Sciatic nerve (tissue), 2 donors: Measurements from ENCODE around the gene SLC25A38. TPM values are rescaled to one million over a fixed set of nuclear protein-coding genes. Genes with fewer than 3 reads are reported as not detected.

ENCODE experiments used
- ATAC-seq: fragments of 200-7000 bp; cut with Tn5 transposase; one replicate; pipeline ENCODE4 v1.9.1; 2020; ENCODE audit warnings: mild to moderate bottlenecking, moderate library complexity
- DNase-seq: peaks from one replicate; pipeline ENCODE4 v3.0.0-alpha.2; 2020; ENCODE audit warnings: low spot score
- intact Hi-C: fragments of 100-400 bp; cut with DNase I; formaldehyde crosslinking; loops from one replicate; pipeline ENCODE4 v1.14.2; 2022
- total RNA-seq: library from RNA; stranded (reverse); fragmentation: NEBNext Ultra II Directional; extraction: Animal tissue kit (Norgen Biotek cat#: 25700); gene quantifications from one replicate; pipeline ENCODE4 v1.2.1, GENCODE V29; 2021
- donor health status: DM: no; HTN: no; CAD: no.
- donor health status: DM: no; HTN: no; CAD: no.

Gene SLC25A38
- total RNA-seq, 1 donor from 2014 or later, result 20.4 TPM

DNA sequence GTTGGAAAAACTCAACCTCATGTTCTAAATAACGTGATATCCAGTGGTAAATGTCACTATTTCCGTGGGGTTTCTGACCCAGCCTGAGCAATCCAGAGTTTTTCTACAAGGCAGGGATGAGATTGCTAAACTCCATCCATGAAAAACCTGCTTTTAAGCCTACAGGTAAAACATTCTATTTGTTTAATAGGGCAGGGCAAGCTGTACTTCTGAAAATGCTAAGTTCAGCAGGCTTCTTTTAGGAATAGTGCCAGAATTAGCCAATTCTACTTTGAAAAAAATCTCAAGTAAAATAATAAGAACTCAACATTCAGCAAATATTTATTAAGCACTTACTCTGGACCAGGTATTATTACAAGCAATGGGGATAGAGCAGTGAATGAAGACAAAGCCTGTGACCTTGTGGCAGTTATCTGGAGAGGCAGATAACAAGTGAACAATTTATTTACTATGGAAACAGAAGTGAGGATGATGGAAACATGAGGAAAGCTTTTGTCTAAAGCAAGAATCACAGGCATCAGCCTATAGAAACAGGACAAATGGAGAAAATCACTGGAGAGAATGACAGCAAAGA, 36.7 kb downstream of the SLC25A38 start:
- ATAC-seq (no peak), DNase-seq (no peak)
- intact Hi-C loops, result loop anchor here (5.0 to 10.0 kb wide), 2 partner anchors 792 to 895 kb away; no protein-coding TSS in a partner anchor

DNA sequence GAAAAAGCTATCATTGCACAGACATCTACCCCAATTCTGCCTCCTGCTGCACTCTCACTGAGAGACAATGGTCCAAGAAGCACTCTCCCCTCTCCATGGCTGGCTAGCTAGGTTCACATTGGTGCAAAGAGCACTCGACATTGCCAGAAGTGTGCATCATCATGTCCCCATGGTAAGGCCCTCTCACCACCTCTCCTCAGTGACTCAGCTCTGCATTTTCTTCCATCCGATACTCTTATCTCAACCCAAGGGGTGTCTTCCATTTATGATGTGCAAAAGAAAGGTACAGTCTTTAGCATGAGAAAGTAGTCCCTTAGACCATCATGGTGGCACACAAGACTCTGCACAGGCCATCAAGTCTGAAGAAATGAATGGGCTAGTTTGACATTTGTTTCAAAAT, 37.4 kb downstream of the SLC25A38 start:
- DNase-seq, result no peak
- no peak for ATAC-seq
- intact Hi-C loops, result no loop called here

DNA sequence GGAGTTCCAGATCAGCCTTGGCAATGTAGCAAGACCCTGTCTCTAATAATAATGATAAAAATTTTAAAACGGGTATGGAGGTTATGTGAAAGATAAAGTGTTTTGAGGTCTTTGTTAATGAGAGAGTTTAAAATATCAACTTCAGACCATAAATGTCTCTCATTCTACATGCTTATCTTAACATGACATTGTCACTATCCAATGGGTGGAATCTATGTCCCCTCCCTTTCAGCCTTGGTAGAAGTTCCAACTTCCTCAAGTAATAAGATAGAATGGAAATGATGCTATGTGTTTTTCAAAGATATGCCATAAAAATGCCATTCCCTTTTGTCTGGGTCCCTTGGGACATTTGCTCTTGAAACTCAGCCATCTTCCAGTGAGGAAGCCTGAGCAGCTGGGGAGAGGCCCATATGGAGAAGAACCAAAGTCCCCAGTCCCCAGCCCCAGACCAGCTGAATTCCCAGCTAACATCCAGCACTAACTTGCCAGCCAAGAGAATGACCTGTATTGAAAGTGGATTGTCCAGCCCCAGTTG, 40.3 kb downstream of the SLC25A38 start:
- no peak for ATAC-seq
- intact Hi-C loops, result no loop called here
- no peak for DNase-seq

DNA sequence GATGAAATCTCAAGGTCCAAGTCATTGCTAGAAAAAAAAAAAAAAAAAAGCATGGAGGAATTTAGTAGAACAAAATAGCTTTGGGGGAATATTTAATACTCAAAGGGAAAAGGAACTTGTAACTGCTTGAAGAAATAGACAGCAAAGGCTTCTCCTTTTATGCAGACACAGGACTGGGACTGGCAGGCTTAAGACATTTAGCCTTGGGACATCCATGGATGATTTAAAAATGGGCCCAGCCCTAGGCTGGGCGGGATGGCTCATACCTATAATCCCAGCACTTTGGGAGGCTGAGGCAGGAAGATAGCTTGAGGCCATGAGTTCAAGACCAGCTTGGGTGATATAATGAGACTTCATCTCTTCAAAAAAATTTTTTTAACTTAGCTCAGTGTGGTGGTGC, 43.1 kb downstream of the SLC25A38 start:
- intact Hi-C loops, result no loop called here
- DNase-seq, result no peak
- ATAC-seq, result no peak

DNA sequence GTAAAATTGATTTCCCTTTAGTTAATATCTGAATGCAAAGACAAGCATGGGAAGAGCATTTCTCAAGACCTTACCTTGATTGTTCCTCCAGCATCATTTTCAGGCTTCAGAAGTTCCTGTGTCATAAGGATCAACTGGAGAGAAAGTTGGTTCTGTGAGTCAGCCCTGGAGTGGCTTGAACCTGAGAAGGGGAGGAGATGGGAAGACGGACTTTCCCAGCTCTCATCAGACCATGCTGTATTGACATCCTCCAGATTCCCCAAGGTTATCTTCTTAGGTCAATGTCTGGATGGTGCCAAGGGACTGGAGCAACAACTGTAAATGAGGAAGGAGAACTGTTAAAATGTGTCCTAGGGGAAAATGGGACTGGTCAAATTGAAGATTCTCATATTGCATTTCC, 44.3 kb downstream of the SLC25A38 start:
- DNase-seq (no peak), ATAC-seq (no peak)
- intact Hi-C loops, result no loop called here

DNA sequence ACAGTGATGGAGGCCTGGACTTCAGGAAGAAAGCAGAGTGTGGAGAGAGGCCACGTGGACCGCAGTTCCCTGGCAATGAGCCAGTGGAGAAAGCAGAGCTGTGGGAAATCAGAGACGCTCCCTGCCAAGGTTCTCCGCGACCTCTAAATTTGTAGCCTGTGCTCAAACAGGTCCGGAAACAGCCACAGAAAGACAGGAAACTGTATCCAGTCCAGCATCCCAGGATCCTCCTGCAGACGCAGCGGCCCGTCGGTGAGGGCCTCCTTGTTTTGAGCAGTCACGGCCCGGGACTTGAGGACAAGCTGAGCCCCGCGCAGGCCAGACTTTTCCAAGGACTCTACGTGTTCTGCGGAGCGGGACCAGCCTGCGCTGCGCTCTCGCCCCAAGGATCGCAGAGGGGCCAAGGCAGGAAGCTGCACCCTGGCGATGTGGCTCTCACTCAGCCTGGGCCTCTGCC, 45.6 kb downstream of the SLC25A38 start:
- intact Hi-C loops, result no loop called here
- DNase-seq (no peak), ATAC-seq (peak; percentile 22)

DNA sequence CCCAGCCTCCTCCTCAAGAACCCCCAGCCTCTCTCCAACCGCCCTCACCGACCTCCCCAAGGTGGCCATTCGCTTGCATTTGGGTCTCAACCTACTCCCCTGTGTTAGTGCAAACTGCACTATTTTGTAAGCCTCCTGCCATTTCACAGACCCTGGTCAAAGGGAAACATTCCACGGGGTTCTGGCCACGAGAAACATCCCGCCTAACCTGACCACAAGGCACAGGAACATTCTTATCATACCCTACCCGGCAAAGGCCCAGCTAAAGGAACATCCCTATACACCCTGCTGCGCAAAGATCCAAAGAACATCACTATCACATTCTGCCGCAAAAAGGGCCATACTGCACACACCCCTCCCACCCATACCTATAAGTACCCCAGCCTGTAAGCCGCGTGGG, 46.3 kb downstream of the SLC25A38 start:
- no peak for DNase-seq
- ATAC-seq, result no peak
- intact Hi-C loops, result no loop called here

DNA sequence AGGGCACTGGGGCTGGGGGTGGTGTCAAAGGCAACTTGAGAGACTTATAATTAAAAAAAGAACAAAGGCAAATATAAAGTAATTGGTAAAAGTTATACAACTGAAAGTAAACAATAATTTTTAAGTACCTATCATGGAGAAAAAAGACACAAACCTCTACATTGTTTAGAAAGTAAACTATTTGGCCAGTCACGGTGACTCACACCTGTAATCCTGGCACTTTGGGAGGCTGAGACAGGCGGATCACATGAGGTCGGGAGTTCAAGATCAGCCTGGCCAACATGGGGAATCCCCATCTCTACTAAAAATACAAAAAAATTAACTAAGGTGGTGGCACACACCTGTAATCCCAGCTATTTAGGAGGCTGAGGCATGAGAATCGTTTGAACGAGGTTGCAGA, 49.2 kb downstream of the SLC25A38 start:
- DNase-seq (no peak), ATAC-seq (no peak)
- intact Hi-C loops, result no loop called here

DNA sequence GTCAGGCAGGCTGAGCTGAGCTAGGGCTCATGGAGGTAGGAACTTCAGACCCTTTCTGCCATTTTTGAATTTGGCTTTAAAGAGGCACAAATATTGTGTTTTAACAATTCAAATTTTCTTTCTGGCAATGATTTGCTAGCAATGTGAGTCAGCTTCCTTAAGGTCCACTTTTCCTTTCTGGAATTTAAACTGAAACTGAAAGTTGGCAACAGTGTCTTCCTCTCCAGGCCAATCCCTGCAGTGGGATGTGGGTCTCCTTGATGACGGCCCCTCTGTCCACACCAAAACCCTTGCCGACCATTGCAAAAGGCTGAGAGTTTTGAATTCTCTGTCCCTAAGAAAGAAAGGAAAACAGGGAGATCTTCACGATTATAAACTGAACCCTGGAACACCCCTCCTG, 50.5 kb downstream of the SLC25A38 start:
- no peak for DNase-seq
- intact Hi-C loops, result no loop called here
- ATAC-seq, result no peak

DNA sequence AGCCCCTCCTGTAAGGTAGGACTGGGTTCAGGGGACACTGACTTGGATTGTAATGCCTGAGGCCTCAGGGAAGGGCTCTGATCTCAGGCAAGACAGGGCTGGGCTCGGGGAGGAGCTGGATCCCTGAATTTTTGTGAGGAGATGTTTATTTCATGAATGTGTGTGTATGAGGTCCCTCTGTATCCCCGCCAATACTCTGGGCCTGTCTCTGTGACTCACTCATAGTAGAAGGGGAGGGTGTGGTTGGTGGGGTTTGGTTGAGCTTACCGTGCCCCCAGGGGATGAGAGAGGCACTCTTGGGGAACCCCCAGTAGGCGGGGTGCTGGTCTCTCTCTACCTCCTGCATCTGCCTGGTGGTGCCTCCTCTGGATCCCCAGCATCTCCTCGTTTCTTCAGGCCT, 51.4 kb downstream of the SLC25A38 start:
- intact Hi-C loops, result no loop called here
- DNase-seq, result no peak
- no peak for ATAC-seq

DNA sequence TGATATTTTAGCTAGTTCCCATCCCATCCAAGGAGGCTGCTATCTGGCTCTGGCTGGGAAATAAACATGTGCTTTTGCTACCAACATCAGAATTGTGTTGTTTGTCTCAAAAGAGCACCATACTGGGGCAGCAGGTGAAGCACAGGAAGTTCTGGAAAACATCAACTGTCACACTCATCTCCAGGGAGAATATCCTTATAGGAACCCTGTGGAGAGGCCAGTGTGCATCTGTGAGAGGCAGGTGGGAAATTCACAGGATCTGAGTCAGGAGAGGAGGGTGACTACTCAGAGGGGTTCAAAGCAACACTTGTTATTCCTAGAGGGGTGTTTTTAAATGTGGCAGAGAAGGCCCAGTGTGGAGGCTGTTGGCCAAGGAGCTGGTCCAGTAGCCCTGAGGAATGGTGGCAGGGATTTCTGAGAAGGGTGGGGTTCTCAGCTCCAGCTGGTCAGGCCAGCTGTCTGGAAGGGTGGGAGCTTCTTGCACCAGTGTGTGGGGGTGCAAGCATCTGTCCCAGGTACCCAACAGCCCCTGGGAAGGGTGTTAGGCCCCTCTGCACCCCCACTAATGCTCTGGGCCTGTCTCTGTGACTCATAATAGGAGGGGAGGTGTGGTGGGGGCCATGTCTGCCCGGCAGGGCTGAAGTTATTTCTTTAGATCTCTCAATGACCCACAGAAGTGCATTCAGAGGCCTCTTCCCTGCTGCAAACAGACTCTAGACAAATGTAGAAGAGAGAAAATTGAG, 52.0 kb downstream of the SLC25A38 start:
- ATAC-seq (no peak), DNase-seq (no peak)
- intact Hi-C loops, result no loop called here

DNA sequence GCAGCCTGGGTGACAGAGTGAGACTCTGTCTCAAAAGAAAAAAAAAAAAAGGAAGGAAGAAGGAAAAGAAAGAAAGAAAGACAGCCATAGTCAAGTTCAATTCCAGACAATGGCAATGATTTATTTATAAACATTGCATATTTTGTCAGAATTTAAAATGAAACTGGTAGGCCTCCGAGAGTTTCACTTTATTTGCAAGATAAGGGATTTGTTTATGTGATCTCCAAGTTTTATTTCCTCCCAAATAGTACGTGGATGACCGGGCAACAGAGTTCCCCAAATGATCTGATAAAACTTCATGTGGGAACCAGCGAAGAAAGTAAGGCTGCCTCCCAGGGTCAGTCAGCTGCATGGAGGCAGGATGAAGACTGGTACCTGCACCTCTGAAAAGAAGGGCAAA, 55.7 kb downstream of the SLC25A38 start:
- no peak for ATAC-seq
- intact Hi-C loops, result no loop called here
- DNase-seq, result no peak

DNA sequence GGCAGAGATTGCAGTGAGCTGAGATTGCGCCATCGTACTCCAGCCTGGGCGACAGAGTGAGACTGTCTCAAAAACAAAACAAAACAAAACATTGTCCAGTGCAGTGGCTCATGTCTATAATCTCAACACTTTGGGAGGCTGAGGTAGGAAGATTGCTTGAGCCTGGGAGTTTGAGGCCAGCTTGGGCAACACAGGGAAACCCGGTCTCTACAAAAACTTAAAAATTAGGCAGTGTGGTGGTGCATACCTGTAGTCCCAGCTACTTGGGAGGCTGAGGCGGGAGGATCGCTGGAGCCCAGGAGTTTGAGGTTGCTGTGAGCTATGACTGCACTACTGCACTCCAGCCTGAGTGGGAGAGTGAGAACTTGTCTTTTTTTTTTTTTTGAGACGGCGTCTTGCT, 57.1 kb downstream of the SLC25A38 start:
- no peak for ATAC-seq
- no peak for DNase-seq
- intact Hi-C loops, result no loop called here

DNA sequence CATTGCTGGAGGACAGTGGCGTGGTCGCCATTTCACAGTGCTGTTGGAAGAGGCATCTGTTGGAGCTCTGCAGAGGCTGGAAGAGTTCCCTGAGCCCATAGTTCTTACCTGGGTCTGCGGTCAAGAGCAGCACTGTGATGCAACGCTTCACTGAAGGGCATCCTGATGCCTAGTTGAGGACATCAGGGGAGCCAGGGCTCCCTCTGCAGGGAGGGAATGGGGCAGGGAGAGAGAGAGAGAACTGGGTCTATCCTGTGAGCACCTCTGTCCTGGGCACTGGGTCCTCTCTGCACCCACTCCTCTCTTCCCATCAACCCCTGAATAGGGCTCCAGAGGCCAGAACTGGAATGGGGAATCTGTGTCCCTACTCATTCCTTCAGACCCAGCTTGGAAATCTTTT, 60.4 kb downstream of the SLC25A38 start:
- intact Hi-C loops, result no loop called here
- no peak for DNase-seq
- ATAC-seq, result no peak

DNA sequence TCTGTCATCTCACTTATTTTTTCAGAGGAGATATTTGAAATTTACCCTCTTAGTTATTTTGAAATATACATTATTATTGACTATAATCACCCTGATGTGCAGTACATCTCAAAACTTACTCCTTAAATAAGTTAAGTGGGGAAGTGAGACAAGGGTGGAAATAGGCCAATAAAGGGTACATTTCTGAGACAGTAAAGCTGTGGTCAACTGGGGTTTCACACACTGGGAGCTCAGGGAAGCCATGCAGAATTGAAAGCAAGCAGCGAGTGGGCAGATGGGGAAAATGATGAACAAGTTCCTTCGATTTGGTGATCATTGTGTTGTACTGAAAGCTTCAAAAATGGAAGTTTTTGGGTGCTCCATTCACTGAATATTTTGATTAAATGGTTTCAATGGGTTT, 62.8 kb downstream of the SLC25A38 start:
- DNase-seq (no peak), ATAC-seq (no peak)
- intact Hi-C loops, result loop anchor here (5.0 kb wide), 1 partner anchor 51 kb away; no protein-coding TSS in a partner anchor

DNA sequence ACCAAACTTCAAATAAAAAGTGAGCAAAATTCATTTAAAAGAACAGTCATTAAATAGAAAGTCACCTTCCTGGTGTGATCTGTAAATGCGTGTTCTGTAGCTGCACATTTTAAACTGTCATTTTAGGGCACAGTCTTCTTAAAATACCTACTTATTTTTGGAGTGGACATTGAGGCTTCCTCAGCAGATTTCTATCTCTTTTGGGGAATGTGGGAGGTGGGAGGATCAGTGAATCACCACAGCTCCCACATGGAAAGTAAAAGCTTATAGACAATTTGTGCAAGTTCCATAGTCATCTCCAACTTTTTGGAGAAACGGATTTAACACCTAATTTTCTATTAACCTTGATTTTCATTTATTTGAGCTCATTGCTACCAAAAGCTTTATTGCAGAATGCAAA, 63.3 kb downstream of the SLC25A38 start:
- DNase-seq (no peak), ATAC-seq (no peak)
- intact Hi-C loops, result loop anchor here (5.0 kb wide), 1 partner anchor 51 kb away; no protein-coding TSS in a partner anchor

Other genes starting within 250 kb of the SLC25A38 start
- 51.7 TPM for gene CSRNP1, start 229.8 kb upstream of the SLC25A38 start, total RNA-seq
- gene XIRP1, start 190.8 kb upstream of the SLC25A38 start, total RNA-seq, result 0.04 TPM
- 18.5 TPM for gene CX3CR1, start 103.3 kb upstream of the SLC25A38 start, total RNA-seq
- gene CCR8, start 53.7 kb upstream of the SLC25A38 start, total RNA-seq, result not detected
- gene RPSA, start 23.4 kb downstream of the SLC25A38 start, total RNA-seq, result 447 TPM
- gene MOBP, start 84.3 kb downstream of the SLC25A38 start, total RNA-seq, result 3.8 TPM